Measurements from ENCODE around the gene AKAP8L. TPM values are rescaled to one million over a fixed set of nuclear protein-coding genes. Genes with fewer than 3 reads are reported as not detected.

Gene AKAP8L
- total RNA-seq, 4 donors from 2014 or later: 112 to 329 (median 172) TPM

- TF ChIP-seq, protein P1, sequence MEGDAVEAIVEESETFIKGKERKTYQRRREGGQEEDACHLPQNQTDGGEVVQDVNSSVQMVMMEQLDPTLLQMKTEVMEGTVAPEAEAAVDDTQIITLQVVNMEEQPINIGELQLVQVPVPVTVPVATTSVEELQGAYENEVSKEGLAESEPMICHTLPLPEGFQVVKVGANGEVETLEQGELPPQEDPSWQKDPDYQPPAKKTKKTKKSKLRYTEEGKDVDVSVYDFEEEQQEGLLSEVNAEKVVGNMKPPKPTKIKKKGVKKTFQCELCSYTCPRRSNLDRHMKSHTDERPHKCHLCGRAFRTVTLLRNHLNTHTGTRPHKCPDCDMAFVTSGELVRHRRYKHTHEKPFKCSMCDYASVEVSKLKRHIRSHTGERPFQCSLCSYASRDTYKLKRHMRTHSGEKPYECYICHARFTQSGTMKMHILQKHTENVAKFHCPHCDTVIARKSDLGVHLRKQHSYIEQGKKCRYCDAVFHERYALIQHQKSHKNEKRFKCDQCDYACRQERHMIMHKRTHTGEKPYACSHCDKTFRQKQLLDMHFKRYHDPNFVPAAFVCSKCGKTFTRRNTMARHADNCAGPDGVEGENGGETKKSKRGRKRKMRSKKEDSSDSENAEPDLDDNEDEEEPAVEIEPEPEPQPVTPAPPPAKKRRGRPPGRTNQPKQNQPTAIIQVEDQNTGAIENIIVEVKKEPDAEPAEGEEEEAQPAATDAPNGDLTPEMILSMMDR (IDR thresholded peaks at IDR 0.05): no peak
- TF ChIP-seq POLR2AphosphoS5 (IDR thresholded peaks at IDR 0.05) (peak; percentile 86 to 97 (median 95)), POLR2A (IDR thresholded peaks at IDR 0.05) (peak; percentile 83), EP300 (IDR thresholded peaks at IDR 0.05; ENCODE audit: low read depth) (no peak)
- H3K4me3 ChIP-seq: peak within 1 kb of the TSS; percentile 76 to 95 (median 85)
- no peaks in the 10 kb centered on the region for H3K27me3 ChIP-seq
- in situ Hi-C loops (cut with MboI; ENCODE audit: low pct_ligation_motif_present in 1 of 4, low pct_unique_long_range_greater_than_20kb in 1 of 4, low sequenced_read_pairs in 3 of 4): no loop called here
- peak; percentile 99 for DNase-seq
- H3K9me3 ChIP-seq: no peaks in the 10 kb centered on the region
- intact Hi-C loops (cut with DNase I; ENCODE audit: low total_unique reads): loop anchor here (5.0 kb wide), 1 partner anchor 117 kb away; no protein-coding TSS in a partner anchor
- peak within 1 kb of the TSS; percentile 94 to 98 (median 98) for H3K27ac ChIP-seq
- no peaks in the 10 kb centered on the region for H3K36me3 ChIP-seq
- peaks cover 21 to 44% (median 31%) of the 10 kb centered on the region in 4 donors for H3K4me1 ChIP-seq
- WGBS, 2 donors (ENCODE audit: low coverage in 1 of 2): 0% methylated on average over 70 of the region's 111 CpGs; no CpG with 5 or more reads in 1 of the 2 donors
Observed at GRCh38 chr19:15379083-15379998, 39.4 kb downstream of the AKAP8L start, which contains the start of gene AKAP8. Gene AKAP8, minus strand, starts transcription at chr19:15379787. Its CDS starts 56 bp downstream, at chr19:15379731.

DNA sequence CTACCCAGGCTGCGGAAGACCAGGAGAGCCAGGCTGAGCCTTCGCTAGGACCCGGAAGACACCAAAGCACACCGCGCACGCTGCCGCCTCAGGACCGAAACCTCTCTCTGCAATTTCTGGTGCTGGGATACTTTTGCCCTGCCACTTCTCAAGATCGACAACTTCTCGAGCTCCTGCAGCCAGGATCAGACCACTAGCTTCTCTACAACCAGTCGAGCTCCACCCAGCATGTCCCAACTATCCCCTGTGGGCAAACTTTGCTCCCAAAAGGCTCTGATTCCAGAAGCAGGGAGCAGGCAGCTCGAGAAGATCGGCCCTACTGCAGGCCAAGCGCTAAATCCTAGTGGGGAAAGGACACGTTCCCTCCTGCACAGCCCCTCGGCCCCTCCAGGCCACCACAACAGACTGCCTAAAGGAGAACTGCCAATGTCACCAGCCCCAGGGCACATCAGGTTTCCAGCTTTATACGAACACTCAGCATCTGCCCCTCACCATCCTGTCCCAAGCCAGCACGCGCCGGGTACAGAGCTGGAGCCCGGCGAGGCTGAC, 40.2 kb downstream of the AKAP8L start:
- Histone ChIP-seq H3K9me3 (no peaks in the 10 kb centered on the region), H3K27ac (peak overlapping the region; percentile 94 to 98 (median 98)), H3K27me3 (no peaks in the 10 kb centered on the region), H3K4me1 (peaks cover 21 to 47% (median 32%) of the 10 kb centered on the region in 4 donors), H3K36me3 (no peaks in the 10 kb centered on the region), H3K4me3 (peak overlapping the region; percentile 76 to 95 (median 84))
- in situ Hi-C loops (cut with MboI; ENCODE audit: low pct_ligation_motif_present in 1 of 4, low pct_unique_long_range_greater_than_20kb in 1 of 4, low sequenced_read_pairs in 3 of 4) (no loop called here), intact Hi-C loops (cut with DNase I; ENCODE audit: low total_unique reads) (loop anchor here (5.0 kb wide), 1 partner anchor 116 kb away; no protein-coding TSS in a partner anchor)
- TF ChIP-seq EP300 (IDR thresholded peaks at IDR 0.05; ENCODE audit: low read depth): no peak
- TF ChIP-seq, protein P1 (IDR thresholded peaks at IDR 0.05): no peak
- DNase-seq: peak; percentile 64
- 0 to 1% methylated on average over 4 to 20 of the region's 22 CpGs for WGBS, 2 donors (ENCODE audit: low coverage in 1 of 2)

GRCh38 chr19:15374796-15375440, 43.9 kb downstream of the AKAP8L start:
- peaks cover 0 to 30% (median 14%) of the 10 kb centered on the region in 4 donors for H3K36me3 ChIP-seq
- peak overlapping the region in 2 of 4 donors; percentile 4 to 44 for H3K27ac ChIP-seq
- H3K9me3 ChIP-seq: no peaks in the 10 kb centered on the region
- H3K27me3 ChIP-seq: no peaks in the 10 kb centered on the region
- peaks cover 13 to 37% (median 23%) of the 10 kb centered on the region in 4 donors for H3K4me1 ChIP-seq
- WGBS, 2 donors (ENCODE audit: low coverage in 1 of 2): 67 to 77% methylated on average over 3 to 24 of the region's 24 CpGs
- no peak overlapping the region for H3K4me3 ChIP-seq
- intact Hi-C loops (cut with DNase I; ENCODE audit: low total_unique reads): loop anchor here (5.0 kb wide), 1 partner anchor 113 kb away; no protein-coding TSS in a partner anchor
- TF ChIP-seq POLR2A (IDR thresholded peaks at IDR 0.05): no peak
- TF ChIP-seq, protein P1 (IDR thresholded peaks at IDR 0.05): no peak
- no peak for TF ChIP-seq EP300 (IDR thresholded peaks at IDR 0.05; ENCODE audit: low read depth)
- TF ChIP-seq POLR2AphosphoS5 (IDR thresholded peaks at IDR 0.05): no peak
- in situ Hi-C loops (cut with MboI; ENCODE audit: low pct_ligation_motif_present in 1 of 4, low pct_unique_long_range_greater_than_20kb in 1 of 4, low sequenced_read_pairs in 3 of 4): no loop called here
- no peak for DNase-seq

All from transverse colon (tissue), 4 donors.